GM12878 (cell line): ENCODE measurements around the gene C1QTNF5. TPM values are rescaled to one million over a fixed set of nuclear protein-coding genes. Genes with fewer than 3 reads are reported as not detected.

ENCODE experiments used
- ATAC-seq: fragments of 200-7000 bp; cut with Tn5 transposase; 3 replicates; pipeline ENCODE4 v1.9.1; 2020; ENCODE audit warnings: mild to moderate bottlenecking, moderate library complexity
- BruUV-seq: library from RNA; stranded (reverse); fragments of 400-500 nt; replicated peaks from 2 replicates; lab custom pipeline; 2021; lab: Mats Ljungman, UMichigan
- CTCF ChIA-PET: fragments of 300-600 bp; sonication (Branson Sonifier 250); formaldehyde crosslinking; extraction: SDS; loops from one replicate; lab custom pipeline; 2021; ENCODE audit warnings: inconsistent platforms; lab: Yijun Ruan, JAX
- POLR2A ChIA-PET: fragments of 350-600 bp; formaldehyde crosslinking; extraction: SDS; loops from one replicate; lab custom pipeline; 2021; ENCODE audit warnings: inconsistent platforms; lab: Charles Lee
- RAD21 ChIA-PET: fragments of 300-600 bp; sonication (Branson Sonifier 250); formaldehyde crosslinking; loops from one replicate; lab custom pipeline; 2023; ENCODE audit warnings: antibody characterized with exemption; ENCODE audit not compliant: unreplicated experiment; lab: Charles Lee
- SMC1A ChIA-PET: fragments of 300-600 bp; sonication (Branson Sonifier 250); formaldehyde crosslinking; loops from one replicate; lab custom pipeline; 2023; ENCODE audit not compliant: unreplicated experiment, uncharacterized antibody; lab: Charles Lee
- DNase-seq: peaks from one replicate; pipeline ENCODE4 v3.0.0-alpha.2; 2011; ENCODE audit warnings: low read depth, low spot score
- FAIRE-seq: peaks from 3 replicates; lab custom pipeline; 2011; peaks lifted over from hg19 to GRCh38; lab: Jason Lieb, UNC
- H2AFZ ChIP-seq: 2 replicates; pipeline ENCODE4 v1.6.0; 2011; ENCODE audit warnings: low read depth, low read length, control low read depth; ENCODE audit not compliant: control insufficient read depth
- H3K27ac ChIP-seq: 2 replicates; pipeline ENCODE4 v1.5.1; 2011; ENCODE audit warnings: control low read depth; ENCODE audit not compliant: control insufficient read depth, insufficient read depth
- H3K27me3 ChIP-seq, 2 experiments: replicated peaks in 1 of 2; 2 replicates each; pipeline versions ENCODE4 v1.6.0 to v1.6.1; 2011; ENCODE audit warnings: low read length in 1 of 2; ENCODE audit not compliant: control insufficient read depth in 2 of 2, insufficient read depth in 2 of 2
- H3K36me3 ChIP-seq, 2 experiments: 2 replicates each; pipeline ENCODE4 v1.5.1; 2011; ENCODE audit warnings: low read length in 1 of 2; ENCODE audit not compliant: control insufficient read depth in 2 of 2, insufficient read depth in 2 of 2
- H3K4me1 ChIP-seq: 2 replicates; pipeline ENCODE4 v1.6.1; 2011; ENCODE audit warnings: mild to moderate bottlenecking, low read length, moderate library complexity, mixed read lengths; ENCODE audit not compliant: control insufficient read depth, insufficient read depth
- H3K4me2 ChIP-seq: 2 replicates; pipeline ENCODE4 v1.6.0; 2011; ENCODE audit warnings: control low read depth; ENCODE audit not compliant: control insufficient read depth, insufficient read depth
- H3K4me3 ChIP-seq: fragments of 200-600 bp; sonication (generic); 2 replicates; pipeline ENCODE4 v1.5.1; 2016
- H3K79me2 ChIP-seq: 2 replicates; pipeline ENCODE4 v1.6.0; 2011; ENCODE audit warnings: low read length; ENCODE audit not compliant: control insufficient read depth, insufficient read depth
- H3K9ac ChIP-seq: 2 replicates; pipeline ENCODE4 v1.8.0; 2011; ENCODE audit warnings: low read length, control low read depth, mixed read lengths; ENCODE audit not compliant: control insufficient read depth, insufficient read depth
- H3K9me3 ChIP-seq: replicated peaks from 3 replicates; pipeline ENCODE4 v1.5.1; 2011; ENCODE audit warnings: mild to moderate bottlenecking, low read length; ENCODE audit not compliant: control insufficient read depth, insufficient read depth
- H4K20me1 ChIP-seq: 2 replicates; pipeline ENCODE4 v1.6.0; 2011; ENCODE audit not compliant: control insufficient read depth, insufficient read depth
- ATF7 ChIP-seq: fragments of 450-650 bp; IDR thresholded peaks from 2 replicates; pipeline ENCODE4 v1.6.1; 2016; ENCODE audit warnings: low read depth, mild to moderate bottlenecking
- CREB1 ChIP-seq: IDR thresholded peaks from 2 replicates; pipeline ENCODE4 v1.6.1; 2012; ENCODE audit warnings: low read depth, mild to moderate bottlenecking, inconsistent platforms
- DPF2 ChIP-seq: fragments of 450-650 bp; IDR thresholded peaks from 2 replicates; pipeline ENCODE4 v1.6.1; 2017; ENCODE audit warnings: mild to moderate bottlenecking
- E4F1 ChIP-seq: fragments of 450-650 bp; IDR thresholded peaks from 2 replicates; pipeline ENCODE4 v1.6.1; 2018; ENCODE audit warnings: borderline replicate concordance, mild to moderate bottlenecking; ENCODE audit not compliant: partially characterized antibody
- EED ChIP-seq: sonication (generic); IDR thresholded peaks from 2 replicates; pipeline ENCODE4 v1.6.1; 2016; ENCODE audit warnings: antibody characterized with exemption, low read depth
- HCFC1 ChIP-seq: fragments of 150-350 bp; IDR thresholded peaks from 2 replicates; pipeline ENCODE4 v1.6.1; 2014; ENCODE audit warnings: low read length
- JUND ChIP-seq: IDR thresholded peaks from 2 replicates; pipeline ENCODE4 v1.6.1; 2012; ENCODE audit warnings: low read depth, mild to moderate bottlenecking, low read length, improper control_type of control experiment, moderate library complexity
- LARP7 ChIP-seq: fragments of 450-650 bp; IDR thresholded peaks from 2 replicates; pipeline ENCODE4 v1.6.1; 2017; ENCODE audit warnings: mild to moderate bottlenecking
- MEF2B ChIP-seq: fragments of 450-650 bp; IDR thresholded peaks from 2 replicates; pipeline ENCODE4 v1.6.1; 2018; ENCODE audit warnings: mild to moderate bottlenecking, moderate library complexity; ENCODE audit not compliant: partially characterized antibody, poor library complexity, severe bottlenecking
- MTA2 ChIP-seq: fragments of 450-650 bp; IDR thresholded peaks from 2 replicates; pipeline ENCODE4 v1.6.1; 2016; ENCODE audit warnings: low read depth, mild to moderate bottlenecking, moderate library complexity
- NFYB ChIP-seq: IDR thresholded peaks from 2 replicates; pipeline ENCODE4 v1.6.1; 2011; ENCODE audit warnings: low read depth, mild to moderate bottlenecking, low read length, improper control_type of control experiment, moderate library complexity; ENCODE audit not compliant: insufficient read depth
- PKNOX1 ChIP-seq: fragments of 450-650 bp; IDR thresholded peaks from 2 replicates; pipeline ENCODE4 v1.6.1; 2016; ENCODE audit warnings: mild to moderate bottlenecking
- RUNX3 ChIP-seq: IDR thresholded peaks from 2 replicates; pipeline ENCODE4 v1.6.1; 2012; ENCODE audit warnings: low read length, inconsistent platforms
- SREBF1 ChIP-seq: IDR thresholded peaks from 2 replicates; pipeline ENCODE4 v1.6.1; 2012; ENCODE audit warnings: mild to moderate bottlenecking, low read length
- ZBTB40 ChIP-seq: fragments of 450-650 bp; IDR thresholded peaks from 2 replicates; pipeline ENCODE4 v1.6.1; 2016; ENCODE audit warnings: mild to moderate bottlenecking, moderate library complexity, borderline replicate concordance
- WGBS: methylation state at CpG from one replicate; pipeline ENCODE4 v1.1.6; 2016; ENCODE audit warnings: low lambda C conversion rate; ENCODE audit not compliant: insufficient replicate concordance, insufficient coverage; ENCODE audit errors: missing lambda C conversion rate; 5-methylcytosine and 5-hydroxymethylcytosine counted together
- in situ Hi-C: fragments of 300-500 bp; cut with MboI; formaldehyde crosslinking; loops from 9 replicates; pipeline ENCODE4 v1.14.3; 2018; ENCODE audit warnings: mixed read lengths
- intact Hi-C: fragments of 100-400 bp; cut with micrococcal nuclease; formaldehyde crosslinking; loops from one replicate; pipeline ENCODE4 v1.14.2; 2022; ENCODE audit not compliant: unreplicated experiment
- polyA plus RNA-seq, 11 experiments: library from polyadenylated mRNA; depleted of rRNA in 4 of 11; unstranded in 6 of 11; stranded (reverse) in 5 of 11; fragments of >200 nt; fragmentation: Nextera tagmentation in 4 of 11; fragmentation: Illumina TruSeq in 1 of 11; extraction: Ambion mirVana in 4 of 11; extraction: Trizol in 1 of 11; gene quantifications; 1 replicate in 1 of 11; 2 replicates in 10 of 11; pipeline versions ENCODE4 v1.2.1 to v1.2.3, GENCODE V29; 2011 to 2016; ENCODE audit warnings: inconsistent platforms in 2 of 11, missing spikeins in 2 of 11, low read depth in 1 of 11
- total RNA-seq, 4 experiments: library from RNA; depleted of rRNA in 3 of 4; stranded (reverse); fragments of >200 nt in 3 of 4; fragmentation: Illumina TruSeq in 1 of 4; extraction: Trizol in 1 of 4; gene quantifications; 2 replicates each; pipeline versions ENCODE4 v1.2.1 to v1.2.3, GENCODE V29; 2013 to 2021

C1QTNF5 gene
- total and polyA plus RNA-seq, 10 of the 15 experiments (the other 5 are each of a cell fraction or from before 2014, with no cell fraction given) = not detected

GRCh38 chr11:119318240-119319135, 22.2 kb downstream of the C1QTNF5 start:
- ATAC-seq (peak; percentile 43), DNase-seq (peak; percentile 70), FAIRE-seq (peak; percentile 85)
- Histone ChIP-seq H3K9ac (peak overlapping the region; percentile 34; the same call in 1 of the 2 replicates), H3K4me1 (peaks cover 48% of the 10 kb centered on the region), H3K9me3 (no peaks in the 10 kb centered on the region), H3K36me3 (no peaks in the 10 kb centered on the region), H3K27me3 (peaks cover 1 to 15% of the 10 kb centered on the region in 2 experiments; a peak in 3 of 4 replicates), H2AFZ (peak overlapping the region; percentile 6), H3K27ac (peak overlapping the region; percentile 58), H4K20me1 (no peaks in the 10 kb centered on the region), H3K4me2 (peak overlapping the region; percentile 50), H3K4me3 (no peak overlapping the region), H3K79me2 (no peaks in the 10 kb centered on the region)
- in situ Hi-C loops = no loop called here
- POLR2A ChIA-PET = interaction anchor here (0.6 to 1.7 kb wide), 13 partner anchors 8 to 197 kb away, joined by 3 to 7 read pairs (median 3); partner anchors contain the start of genes CBL, HINFP and RNF26
- CTCF ChIA-PET = interaction anchor here (0.7 to 1.5 kb wide), 6 partner anchors 8 to 150 kb away, joined by 3 to 7 read pairs (median 4); partner anchors contain the start of genes NLRX1 and RNF26
- SMC1A ChIA-PET = interaction anchor here (1.0 to 3.5 kb wide), 3 partner anchors 19 to 112 kb away, joined by 3 to 14 read pairs (median 3); partner anchors contain the start of gene CBL
- intact Hi-C loops = no loop called here
- RAD21 ChIA-PET = interaction anchor here (0.5 to 1.2 kb wide), 5 partner anchors 10 to 251 kb away, joined by 3 to 5 read pairs (median 3); partner anchors contain the start of gene VPS11
- BruUV-seq = no TSS peak
- 32% methylated on average over 22 of the region's 22 CpGs for WGBS
- TF ChIP-seq JUND (peak; percentile 50; the same call in 1 of the 2 replicates), MEF2B (peak; percentile 12), E4F1 (no peak), ATF7 (peak; percentile 89), PKNOX1 (peak; percentile 25; the same call in 1 of the 2 replicates), ZBTB40 (peak; percentile 53; the same call in 1 of the 2 replicates), HCFC1 (0 out of 2 replicates have a peak, but pooled peaks have one; percentile 21), MTA2 (no peak), CREB1 (peak; percentile 90), SREBF1 (no peak), EED (peak; percentile 58; the same call in 1 of the 2 replicates), LARP7 (0 out of 2 replicates have a peak, but pooled peaks have one; percentile 33), DPF2 (no peak), NFYB (no peak), RUNX3 (peak; percentile 83)
